Mucosa of descending colon (tissue), 3 donors: Measurements from ENCODE around the gene PTPRK. TPM values are rescaled to one million over a fixed set of nuclear protein-coding genes. Genes with fewer than 3 reads are reported as not detected.

ENCODE experiments used
- ATAC-seq: fragments of 200-7000 bp; cut with Tn5 transposase; one replicate; pipeline ENCODE4 v1.9.1; 2020; ENCODE audit warnings: mild to moderate bottlenecking, moderate library complexity
- DNase-seq, 3 donors: peaks; one replicate each; pipeline ENCODE4 v3.0.0-alpha.2; 2020
- H3K36me3 ChIP-seq: fragments of 200-600 bp; one replicate; pipeline ENCODE4 v1.8.0; 2021; ENCODE audit warnings: low read depth, mild to moderate bottlenecking
- H3K4me1 ChIP-seq: fragments of 200-600 bp; one replicate; pipeline ENCODE4 v1.8.0; 2021; ENCODE audit warnings: low read depth, mild to moderate bottlenecking
- H3K4me3 ChIP-seq: fragments of 200-600 bp; one replicate; pipeline ENCODE4 v1.8.0; 2021; ENCODE audit warnings: mild to moderate bottlenecking
- H3K9me3 ChIP-seq: fragments of 200-600 bp; one replicate; pipeline ENCODE4 v1.8.0; 2021; ENCODE audit warnings: mild to moderate bottlenecking
- intact Hi-C, 2 donors: fragments of 100-400 bp; cut with DNase I in 1 of 2; cut with micrococcal nuclease in 1 of 2; formaldehyde crosslinking; loops; one replicate each; pipeline versions ENCODE4 v1.11.0 to v1.11.1; 2022; cut with DNase I, micrococcal nuclease
- long read RNA-seq, 2 donors: library from polyadenylated mRNA; unstranded; transcript quantifications; one replicate each; pipeline ENCODE4 v2.0.0, GENCODE V29; 2019 to 2021
- total RNA-seq, 3 donors: library from RNA; stranded (reverse); fragmentation: NEBNext Ultra II Directional in 2 of 3; extraction: Animal tissue kit (Norgen Biotek cat#: 25700) in 2 of 3; gene quantifications; one replicate each; pipeline versions ENCODE4 v1.2.1 to v1.2.4, GENCODE V29; 2021 to 2023
- TF ChIP-seq, protein P1 (sequence below): fragments of 200-600 bp; IDR thresholded peaks from one replicate; pipeline ENCODE4 v1.8.0; 2022; ENCODE audit warnings: antibody characterized with exemption, mild to moderate bottlenecking
- donor health status: DM: no; HTN: no; CAD: no; lungs with moderate emphysema.
- donor health status: DM: no; HTN: no; CAD: no.
- donor health status: DM: no; HTN: yes; CAD: no.

The PTPRK gene
- total RNA-seq = 100 to 1,000 TPM in 1 of 3 donors, 10 to 100 TPM in 2; 75.9 to 159 (median 86.7) TPM
- long read RNA-seq, donor 1, full-length matches to known transcripts = 13 of 39 reads
- long read RNA-seq, donor 1, partial matches to known transcripts = 20 of 39 reads
- long read RNA-seq, donor 1, other reads (novel, unspliced or antisense) = 6 of 39 reads
- long read RNA-seq, donor 2, transcript PTPRK-218 (3 exons, 1,722 nt) = major isoform, 10 of 29 reads
- long read RNA-seq, donor 2, partial matches to known transcripts = 11 of 29 reads
- long read RNA-seq, donor 2, other reads (novel, unspliced or antisense) = 6 of 29 reads

GRCh38 chr6:128520436-128521281 lies at the start of gene PTPRK:
TSS of gene PTPRK (minus strand) at chr6:128520599. CDS start at chr6:128520358, 241 bp downstream.
- ATAC-seq (peak; percentile 93), DNase-seq (peak; percentile 94 to 96 (median 94))
- intact Hi-C loops = no loop called here
- H3K9me3 ChIP-seq = no peaks in the 10 kb centered on the region
- no peaks in the 10 kb centered on the region for H3K36me3 ChIP-seq
- H3K4me1 ChIP-seq = peaks cover 26% of the 10 kb centered on the region
- peak within 1 kb of the TSS; percentile 76 for H3K4me3 ChIP-seq
- TF ChIP-seq, protein P1, sequence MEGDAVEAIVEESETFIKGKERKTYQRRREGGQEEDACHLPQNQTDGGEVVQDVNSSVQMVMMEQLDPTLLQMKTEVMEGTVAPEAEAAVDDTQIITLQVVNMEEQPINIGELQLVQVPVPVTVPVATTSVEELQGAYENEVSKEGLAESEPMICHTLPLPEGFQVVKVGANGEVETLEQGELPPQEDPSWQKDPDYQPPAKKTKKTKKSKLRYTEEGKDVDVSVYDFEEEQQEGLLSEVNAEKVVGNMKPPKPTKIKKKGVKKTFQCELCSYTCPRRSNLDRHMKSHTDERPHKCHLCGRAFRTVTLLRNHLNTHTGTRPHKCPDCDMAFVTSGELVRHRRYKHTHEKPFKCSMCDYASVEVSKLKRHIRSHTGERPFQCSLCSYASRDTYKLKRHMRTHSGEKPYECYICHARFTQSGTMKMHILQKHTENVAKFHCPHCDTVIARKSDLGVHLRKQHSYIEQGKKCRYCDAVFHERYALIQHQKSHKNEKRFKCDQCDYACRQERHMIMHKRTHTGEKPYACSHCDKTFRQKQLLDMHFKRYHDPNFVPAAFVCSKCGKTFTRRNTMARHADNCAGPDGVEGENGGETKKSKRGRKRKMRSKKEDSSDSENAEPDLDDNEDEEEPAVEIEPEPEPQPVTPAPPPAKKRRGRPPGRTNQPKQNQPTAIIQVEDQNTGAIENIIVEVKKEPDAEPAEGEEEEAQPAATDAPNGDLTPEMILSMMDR = peak; percentile 69

GRCh38 chr6:128567029-128567428 lies 46.6 kb upstream of the PTPRK start:
- intact Hi-C loops = no loop called here
- no peak overlapping the region for H3K4me3 ChIP-seq
- peak; percentile 27 for ATAC-seq
- DNase-seq = no peak
- no peaks in the 10 kb centered on the region for H3K9me3 ChIP-seq
- no peaks in the 10 kb centered on the region for H3K36me3 ChIP-seq
- TF ChIP-seq, protein P1 = no peak
- no peaks in the 10 kb centered on the region for H3K4me1 ChIP-seq

DNA sequence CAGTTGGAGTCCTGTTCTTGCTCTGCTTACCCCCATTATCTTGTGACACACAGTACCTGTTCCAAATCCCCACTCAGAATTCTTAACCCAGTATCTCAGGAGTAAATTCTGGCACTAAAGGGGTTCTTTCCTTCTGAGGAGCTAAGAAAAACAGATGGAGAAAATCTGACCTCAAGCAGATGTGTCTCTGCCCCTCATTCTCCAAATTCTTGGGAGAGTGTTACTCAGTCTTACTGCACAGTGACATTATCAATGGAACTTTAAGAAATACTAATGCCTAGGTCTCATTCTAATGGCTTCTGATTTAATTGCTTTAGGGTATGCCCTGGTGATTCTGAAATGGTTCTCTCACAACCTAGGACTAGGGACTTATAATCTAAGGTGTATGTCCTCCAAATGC lies 40.6 kb upstream of the PTPRK start:
- TF ChIP-seq, protein P1 = no peak
- Histone ChIP-seq H3K4me3 (no peak overlapping the region), H3K36me3 (no peaks in the 10 kb centered on the region), H3K4me1 (no peaks in the 10 kb centered on the region), H3K9me3 (no peaks in the 10 kb centered on the region)
- ATAC-seq = no peak
- intact Hi-C loops = no loop called here
- no peak for DNase-seq

DNA sequence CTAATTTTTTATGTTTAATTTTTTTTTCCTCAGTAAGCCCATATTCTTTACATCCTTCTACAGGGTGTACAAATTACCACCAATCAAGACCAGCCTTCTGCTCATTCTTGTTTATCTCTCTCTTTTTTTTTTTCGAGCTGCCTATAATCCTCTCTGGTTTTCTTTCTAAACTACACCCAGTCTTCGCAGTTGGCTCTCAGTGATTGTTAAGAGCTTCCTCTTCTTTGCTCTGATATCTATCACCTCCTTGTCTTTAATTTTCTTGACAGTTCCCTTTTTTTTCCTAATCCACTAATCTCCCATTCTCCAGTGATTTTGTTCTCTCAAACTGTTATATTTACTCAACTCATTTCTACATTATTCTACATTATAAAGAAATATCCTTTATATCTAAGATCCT lies 38.5 kb upstream of the PTPRK start:
- no peaks in the 10 kb centered on the region for H3K4me1 ChIP-seq
- H3K9me3 ChIP-seq = no peaks in the 10 kb centered on the region
- TF ChIP-seq, protein P1 = no peak
- intact Hi-C loops = no loop called here
- no peak for ATAC-seq
- no peaks in the 10 kb centered on the region for H3K36me3 ChIP-seq
- DNase-seq = no peak
- H3K4me3 ChIP-seq = no peak overlapping the region

- intact Hi-C loops = no loop called here
- DNase-seq (no peak), ATAC-seq (no peak)
- TF ChIP-seq, protein P1 = no peak
- no peak overlapping the region for H3K4me3 ChIP-seq
- H3K36me3 ChIP-seq = no peaks in the 10 kb centered on the region
- no peaks in the 10 kb centered on the region for H3K4me1 ChIP-seq
- H3K9me3 ChIP-seq = no peaks in the 10 kb centered on the region
Measured at GRCh38 chr6:128558021-128558420, 37.6 kb upstream of the PTPRK start.
